Measurements from ENCODE around the gene OSER1. TPM values are rescaled to one million over a fixed set of nuclear protein-coding genes. Genes with fewer than 3 reads are reported as not detected.
"Not testable (repeated sequence)": the region's sequence is repeated elsewhere in the genome, so short reads cannot be mapped to it uniquely, and the experiment has no call there.

Gene OSER1
- total and polyA plus RNA-seq, 2 of the 8 experiments (the other 6 are each of a cell fraction or from before 2014, with no cell fraction given): 24.5 to 31.8 TPM

DNA sequence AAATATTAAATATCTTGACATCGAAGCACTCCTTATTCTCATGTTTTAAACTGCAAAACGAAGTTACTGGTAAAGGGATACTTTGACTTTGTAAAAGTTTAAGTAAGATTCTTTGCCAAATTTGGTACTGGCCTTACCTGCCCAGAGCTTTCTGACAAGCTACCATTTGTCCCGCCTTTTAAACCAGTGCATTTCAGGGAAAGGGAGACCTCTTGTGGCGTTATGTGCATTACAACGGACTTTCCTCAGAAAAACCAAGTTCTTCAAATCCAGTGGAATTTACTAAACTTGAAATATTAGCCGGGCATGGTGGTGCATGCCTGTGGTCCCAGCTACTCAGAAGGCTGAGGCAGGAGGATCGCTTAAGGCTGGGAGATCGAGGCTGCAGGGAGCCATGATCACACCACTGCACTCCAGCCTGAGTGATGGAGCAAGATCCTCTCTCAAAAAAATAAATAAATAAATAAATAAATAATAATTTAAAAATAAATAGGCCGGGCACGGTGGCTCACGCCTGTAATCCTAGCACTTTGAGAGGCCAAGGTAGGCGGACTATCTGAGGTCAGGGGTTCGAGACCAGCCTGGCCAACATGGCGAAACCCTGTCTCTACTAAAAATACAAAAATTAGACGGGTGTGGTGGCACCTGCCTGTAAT is 20.2 kb downstream of the OSER1 start:
- H2AFZ ChIP-seq (ENCODE audit: low read length); H3K9ac ChIP-seq (replicated peaks in 1 of 4; ENCODE audit: extremely low read depth in 1 of 4, low read depth in 3 of 4, low read length in 3 of 4); H3K23ac ChIP-seq (ENCODE audit: insufficient read length); H2BK20ac ChIP-seq (ENCODE audit: low read length); H3K36me3 ChIP-seq (ENCODE audit: control insufficient read depth in 2 of 4, insufficient read depth in 4 of 4, low read length in 3 of 4); H3K27ac ChIP-seq (ENCODE audit: low read depth, low read length); H4K8ac ChIP-seq (ENCODE audit: extremely low read depth, insufficient read depth, low read length); H4K91ac ChIP-seq (replicated peaks; ENCODE audit: insufficient read length, low read length); H2BK12ac ChIP-seq (ENCODE audit: low read depth, low read length); H3K56ac ChIP-seq (replicated peaks; ENCODE audit: insufficient read length, low read depth, low read length); H2AK5ac ChIP-seq (ENCODE audit: low read depth, low read length); H3K4me3 ChIP-seq (ENCODE audit: extremely low read depth in 1 of 4, insufficient read depth in 2 of 4, low read depth in 3 of 4, low read length in 4 of 4); H3K27me3 ChIP-seq (replicated peaks in 1 of 4; ENCODE audit: control insufficient read depth in 3 of 4, extremely low read depth in 1 of 4, insufficient read depth in 3 of 4, low read length in 3 of 4); H2BK5ac ChIP-seq (ENCODE audit: low read depth, low read length); H3K4me2 ChIP-seq (ENCODE audit: insufficient read depth in 1 of 2, low read depth in 2 of 2, low read length in 2 of 2); H3K79me2 ChIP-seq (ENCODE audit: control insufficient read depth in 1 of 2, insufficient read depth in 2 of 2, low read length in 2 of 2); H2BK15ac ChIP-seq (ENCODE audit: low read length); H3K18ac ChIP-seq (ENCODE audit: extremely low read depth, low read length); H3K9me3 ChIP-seq (ENCODE audit: insufficient read depth in 2 of 2, low read depth in 1 of 2, low read length in 1 of 2); H4K20me1 ChIP-seq (replicated peaks in 1 of 2; ENCODE audit: control insufficient read depth in 1 of 2, insufficient read depth in 2 of 2, low read length in 2 of 2); H2BK120ac ChIP-seq (replicated peaks; ENCODE audit: low read depth, low read length); H3K14ac ChIP-seq (ENCODE audit: insufficient read length); H4K5ac ChIP-seq (ENCODE audit: insufficient read length, low read depth, low read length); H3K4ac ChIP-seq (replicated peaks; ENCODE audit: insufficient read length, low read depth, low read length); H3K79me1 ChIP-seq (ENCODE audit: low read depth, low read length): not testable (repeated sequence)
- 42% methylated on average over 15 of the region's 15 CpGs; no CpG with 5 or more reads in 1 of the 2 experiments for WGBS, 2 experiments (ENCODE audit: extremely low coverage in 1 of 2, insufficient coverage in 1 of 2, insufficient read length in 1 of 2, insufficient replicate concordance in 2 of 2, low coverage in 1 of 2, low lambda C conversion rate in 2 of 2, missing lambda C conversion rate in 1 of 2)
- Histone ChIP-seq H3K4me1 (replicated peaks in 1 of 4; ENCODE audit: control insufficient read depth in 3 of 4, insufficient read depth in 4 of 4, low read length in 3 of 4) (peaks cover 0 to 13% (median 6%) of the 10 kb centered on the region in 4 experiments; a peak in 5 of 7 replicates), H3K23me2 (ENCODE audit: low read depth, low read length) (peaks cover 21% of the 10 kb centered on the region)
- DNase-seq (ENCODE audit: low read depth in 1 of 2, low spot score in 2 of 2) (peak in 1 of 2 experiments; percentile 80), FAIRE-seq (peak; percentile 74)
- POLR2A ChIA-PET (ENCODE audit: partially characterized antibody): interaction anchor here (0.8 to 2.0 kb wide), 4 partner anchors 18 to 73 kb away, joined by 3 to 10 read pairs (median 4); no protein-coding TSS in a partner anchor
- CTCF ChIA-PET (ENCODE audit: partially characterized antibody): interaction anchor here (0.7 to 17.7 kb wide), 33 partner anchors 9 to 590 kb away, joined by 3 to 512 read pairs (median 6); partner anchors contain the start of genes OSER1 and R3HDML
- TF ChIP-seq, protein P1, sequence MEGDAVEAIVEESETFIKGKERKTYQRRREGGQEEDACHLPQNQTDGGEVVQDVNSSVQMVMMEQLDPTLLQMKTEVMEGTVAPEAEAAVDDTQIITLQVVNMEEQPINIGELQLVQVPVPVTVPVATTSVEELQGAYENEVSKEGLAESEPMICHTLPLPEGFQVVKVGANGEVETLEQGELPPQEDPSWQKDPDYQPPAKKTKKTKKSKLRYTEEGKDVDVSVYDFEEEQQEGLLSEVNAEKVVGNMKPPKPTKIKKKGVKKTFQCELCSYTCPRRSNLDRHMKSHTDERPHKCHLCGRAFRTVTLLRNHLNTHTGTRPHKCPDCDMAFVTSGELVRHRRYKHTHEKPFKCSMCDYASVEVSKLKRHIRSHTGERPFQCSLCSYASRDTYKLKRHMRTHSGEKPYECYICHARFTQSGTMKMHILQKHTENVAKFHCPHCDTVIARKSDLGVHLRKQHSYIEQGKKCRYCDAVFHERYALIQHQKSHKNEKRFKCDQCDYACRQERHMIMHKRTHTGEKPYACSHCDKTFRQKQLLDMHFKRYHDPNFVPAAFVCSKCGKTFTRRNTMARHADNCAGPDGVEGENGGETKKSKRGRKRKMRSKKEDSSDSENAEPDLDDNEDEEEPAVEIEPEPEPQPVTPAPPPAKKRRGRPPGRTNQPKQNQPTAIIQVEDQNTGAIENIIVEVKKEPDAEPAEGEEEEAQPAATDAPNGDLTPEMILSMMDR (IDR thresholded peaks at IDR 0.05; ENCODE audit: control extremely low read depth in 1 of 3, insufficient read depth in 1 of 3, low read depth in 1 of 3, low read length in 3 of 3): peak; percentile 13 to 82 (median 75)
- TF ChIP-seq TEAD4 (IDR thresholded peaks at IDR 0.05; ENCODE audit: low read depth, low read length): peak; percentile 38; the same call in 1 of the 2 replicates
- TF ChIP-seq RAD21 (IDR thresholded peaks at IDR 0.05 in 1 of 2, conservative IDR thresholded peaks at IDR 0.05 in 1 of 2; ENCODE audit: low read depth in 2 of 2, low read length in 2 of 2): peak; percentile 93 to 94
